Right ventricle myocardium superior (tissue), 1 donor: ENCODE results near the gene MACO1. TPM values are rescaled to one million over a fixed set of nuclear protein-coding genes. Genes with fewer than 3 reads are reported as not detected.
A peak's percentile ranks its signal among the peaks of the same experiment; 100 is the strongest.
"Not testable (repeated sequence)": the region's sequence is repeated elsewhere in the genome, so short reads cannot be mapped to it uniquely, and the experiment has no call there.

Experiments
- ATAC-seq: fragments of 200-7000 bp; cut with Tn5 transposase; one replicate; pipeline ENCODE4 v1.9.1; 2020; ENCODE audit warnings: mild to moderate bottlenecking; ENCODE audit not compliant: poor library complexity
- DNase-seq: peaks from one replicate; pipeline ENCODE4 v3.0.0-alpha.2; 2020
- intact Hi-C: fragments of 100-400 bp; cut with DNase I; formaldehyde crosslinking; loops from one replicate; pipeline ENCODE4 v1.11.2; 2022
- total RNA-seq: library from RNA; stranded (reverse); fragmentation: NEBNext Ultra II Directional; extraction: Animal tissue kit (Norgen Biotek cat#: 25700); gene quantifications from one replicate; pipeline ENCODE4 v1.2.1, GENCODE V29; 2021
- donor health status: DM: no; HTN: yes; CAD: no; lungs with severe emphysema.

MACO1 gene
- total RNA-seq, 1 donor from 2014 or later: 14.8 TPM

GRCh38 chr1:25443030-25443699, 12.5 kb downstream of the MACO1 start:
- no peak for DNase-seq
- intact Hi-C loops: no loop called here
- ATAC-seq: no peak

GRCh38 chr1:25444604-25445003, 13.9 kb downstream of the MACO1 start:
- ATAC-seq, DNase-seq, intact Hi-C loops: not testable (repeated sequence)

GRCh38 chr1:25445993-25446538, 15.4 kb downstream of the MACO1 start:
- intact Hi-C loops: no loop called here
- no peak for ATAC-seq
- DNase-seq: no peak

GRCh38 chr1:25447547-25447946, 16.9 kb downstream of the MACO1 start:
- intact Hi-C loops: no loop called here

GRCh38 chr1:25450891-25451290, 20.2 kb downstream of the MACO1 start:
- intact Hi-C loops: no loop called here
- no peak for ATAC-seq
- DNase-seq: no peak

More at GRCh38 chr1:25447547-25447946, 16.9 kb downstream of the MACO1 start:
- DNase-seq (no peak), ATAC-seq (no peak)

GRCh38 chr1:25451908-25452307, 21.2 kb downstream of the MACO1 start:
- intact Hi-C loops: no loop called here
- ATAC-seq: no peak
- DNase-seq: no peak

- no peak for ATAC-seq
- intact Hi-C loops: no loop called here
- no peak for DNase-seq
Measured at GRCh38 chr1:25456502-25456901, 25.8 kb downstream of the MACO1 start.

- ATAC-seq (no peak), DNase-seq (no peak)
- intact Hi-C loops: no loop called here
Measured at GRCh38 chr1:25458541-25459298, 28.0 kb downstream of the MACO1 start.

- ATAC-seq (peak; percentile 73), DNase-seq (no peak)
- intact Hi-C loops: no loop called here
Measured at GRCh38 chr1:25460020-25460419, 29.3 kb downstream of the MACO1 start.

- ATAC-seq, intact Hi-C loops, DNase-seq: not testable (repeated sequence)
Measured at GRCh38 chr1:25460816-25461215, 30.1 kb downstream of the MACO1 start.

- ATAC-seq (no peak), DNase-seq (no peak)
- intact Hi-C loops: no loop called here
Measured at GRCh38 chr1:25461849-25462248, 31.2 kb downstream of the MACO1 start.

GRCh38 chr1:25462732-25463131, 32.0 kb downstream of the MACO1 start:
- intact Hi-C loops: no loop called here
- peak; percentile 79 for ATAC-seq
- no peak for DNase-seq

- DNase-seq: no peak
- ATAC-seq: no peak
- intact Hi-C loops: no loop called here
Measured at GRCh38 chr1:25467193-25467592, 36.5 kb downstream of the MACO1 start.

GRCh38 chr1:25467616-25468015, 36.9 kb downstream of the MACO1 start:
- ATAC-seq: no peak
- intact Hi-C loops: no loop called here

GRCh38 chr1:25468033-25468432, 37.3 kb downstream of the MACO1 start:
- DNase-seq (no peak), ATAC-seq (peak; percentile 86)
- intact Hi-C loops: no loop called here

More at GRCh38 chr1:25467616-25468015, 36.9 kb downstream of the MACO1 start:
- DNase-seq: no peak

- intact Hi-C loops: no loop called here
- ATAC-seq (no peak), DNase-seq (no peak)
Measured at GRCh38 chr1:25469177-25469576, 38.5 kb downstream of the MACO1 start.

GRCh38 chr1:25472471-25472870, 41.8 kb downstream of the MACO1 start:
- DNase-seq (no peak), ATAC-seq (no peak)
- intact Hi-C loops: no loop called here

- ATAC-seq (no peak), DNase-seq (no peak)
- intact Hi-C loops: no loop called here
Measured at GRCh38 chr1:25473653-25474225, 43.0 kb downstream of the MACO1 start.

- ATAC-seq (peak; percentile 61), DNase-seq (no peak)
- intact Hi-C loops: no loop called here
Measured at GRCh38 chr1:25474439-25475047, 43.8 kb downstream of the MACO1 start.
